IPS DF 4.7 (cell line): ENCODE results near the gene ABCC4.
"Not testable (repeated sequence)": the region's sequence is repeated elsewhere in the genome, so short reads cannot be mapped to it uniquely, and the experiment has no call there.

Experiments
- DNase-seq: peaks from one replicate; pipeline ENCODE4 v3.0.0-alpha.2; 2013; ENCODE audit warnings: low spot score; ENCODE audit errors: extremely low read depth

Gene ABCC4

GRCh38 chr13:95298169-95298965, 2.9 kb downstream of the ABCC4 start:
- DNase-seq: no peak

GRCh38 chr13:95296326-95296925, 4.8 kb downstream of the ABCC4 start:
- no peak for DNase-seq

GRCh38 chr13:95295026-95295425, 6.2 kb downstream of the ABCC4 start:
- DNase-seq: no peak

GRCh38 chr13:95292622-95293021, 8.6 kb downstream of the ABCC4 start:
- no peak for DNase-seq

- DNase-seq: not testable (repeated sequence)
Observed at GRCh38 chr13:95289901-95290300, 11.3 kb downstream of the ABCC4 start.

GRCh38 chr13:95289020-95289444, 12.2 kb downstream of the ABCC4 start:
- DNase-seq: no peak

GRCh38 chr13:95284436-95284835, 16.8 kb downstream of the ABCC4 start:
- no peak for DNase-seq

- no peak for DNase-seq
Observed at GRCh38 chr13:95279016-95279415, 22.2 kb downstream of the ABCC4 start.

GRCh38 chr13:95276037-95276505, 25.2 kb downstream of the ABCC4 start:
- DNase-seq: no peak

GRCh38 chr13:95275322-95276036, 25.8 kb downstream of the ABCC4 start:
- DNase-seq: no peak

- DNase-seq: not testable (repeated sequence)
Observed at GRCh38 chr13:95273592-95274132, 27.6 kb downstream of the ABCC4 start.

- DNase-seq: not testable (repeated sequence)
Observed at GRCh38 chr13:95272076-95272475, 29.2 kb downstream of the ABCC4 start.

GRCh38 chr13:95269756-95270155, 31.5 kb downstream of the ABCC4 start:
- no peak for DNase-seq

GRCh38 chr13:95268343-95269065, 32.7 kb downstream of the ABCC4 start:
- not testable (repeated sequence) for DNase-seq

- no peak for DNase-seq
Observed at GRCh38 chr13:95267662-95268342, 33.4 kb downstream of the ABCC4 start.

GRCh38 chr13:95264225-95264624, 37.0 kb downstream of the ABCC4 start:
- no peak for DNase-seq

- DNase-seq: no peak
Observed at GRCh38 chr13:95262837-95263384, 38.3 kb downstream of the ABCC4 start.

GRCh38 chr13:95261956-95262355, 39.3 kb downstream of the ABCC4 start:
- no peak for DNase-seq

GRCh38 chr13:95260031-95260525, 41.2 kb downstream of the ABCC4 start:
- no peak for DNase-seq

GRCh38 chr13:95258619-95259194, 42.5 kb downstream of the ABCC4 start:
- no peak for DNase-seq
